ENCODE results near the gene SULT1A1. TPM values are rescaled to one million over a fixed set of nuclear protein-coding genes. Genes with fewer than 3 reads are reported as not detected.
"Not testable (repeated sequence)": the region's sequence is repeated elsewhere in the genome, so short reads cannot be mapped to it uniquely, and the experiment has no call there.

The SULT1A1 gene
- total RNA-seq, 1 donor from 2014 or later, result 5.7 TPM

GRCh38 chr16:28610595-28611191 lies 849 bp upstream of the SULT1A1 start:
- FAIRE-seq, result no peak
- DNase-seq (ENCODE audit: low spot score in 2 of 2), result no peak

- FAIRE-seq; DNase-seq (ENCODE audit: low spot score in 2 of 2): not testable (repeated sequence)
Observed at GRCh38 chr16:28608867-28609596, 812 bp downstream of the SULT1A1 start.

- not testable (repeated sequence) for FAIRE-seq; DNase-seq (ENCODE audit: low spot score in 2 of 2)
Observed at GRCh38 chr16:28608496-28608808, 1.4 kb downstream of the SULT1A1 start.

DNA sequence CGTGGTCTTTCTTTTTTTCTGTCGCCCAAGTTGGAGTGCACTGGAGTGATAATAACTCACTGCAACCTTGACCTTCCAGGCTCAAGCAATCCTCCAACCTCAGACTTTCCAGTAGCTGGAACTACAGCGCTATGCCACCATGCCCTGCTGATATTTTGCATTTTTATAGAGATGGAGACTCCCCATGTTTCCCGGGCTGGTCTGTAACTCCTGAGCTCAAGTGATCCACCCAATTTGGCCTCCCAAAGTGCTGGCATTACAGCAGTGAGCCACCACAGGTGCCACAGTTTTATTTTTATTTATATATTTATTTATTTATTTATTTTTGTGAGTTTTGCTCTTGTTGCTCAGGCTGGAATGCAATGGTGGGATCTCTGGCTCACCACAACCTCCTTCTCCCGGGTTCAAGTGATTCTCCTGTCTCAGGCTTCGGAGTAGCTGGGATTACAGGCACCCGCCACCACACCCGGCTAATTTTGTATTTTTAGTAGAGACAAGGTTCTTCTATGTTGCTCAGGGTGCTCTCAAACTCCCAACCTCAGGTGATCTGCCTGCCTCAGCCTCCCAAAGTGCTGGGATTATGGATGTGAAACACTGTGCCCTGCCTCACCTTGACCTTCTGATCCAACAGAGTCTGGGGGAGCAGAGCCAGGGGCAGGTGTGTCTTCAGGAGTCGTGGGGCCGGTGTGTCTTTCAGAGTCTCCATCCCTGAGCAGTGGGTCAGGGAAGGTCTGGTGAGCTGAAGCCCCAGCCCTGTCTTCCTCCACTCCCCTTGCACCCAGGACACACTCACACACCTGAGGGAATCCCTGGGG lies 2.0 kb downstream of the SULT1A1 start:
- FAIRE-seq; DNase-seq (ENCODE audit: low spot score in 2 of 2): not testable (repeated sequence)

GRCh38 chr16:28607116-28607623 lies 2.7 kb downstream of the SULT1A1 start:
- no peak for DNase-seq (ENCODE audit: low spot score in 2 of 2)
- FAIRE-seq, result no peak

DNA sequence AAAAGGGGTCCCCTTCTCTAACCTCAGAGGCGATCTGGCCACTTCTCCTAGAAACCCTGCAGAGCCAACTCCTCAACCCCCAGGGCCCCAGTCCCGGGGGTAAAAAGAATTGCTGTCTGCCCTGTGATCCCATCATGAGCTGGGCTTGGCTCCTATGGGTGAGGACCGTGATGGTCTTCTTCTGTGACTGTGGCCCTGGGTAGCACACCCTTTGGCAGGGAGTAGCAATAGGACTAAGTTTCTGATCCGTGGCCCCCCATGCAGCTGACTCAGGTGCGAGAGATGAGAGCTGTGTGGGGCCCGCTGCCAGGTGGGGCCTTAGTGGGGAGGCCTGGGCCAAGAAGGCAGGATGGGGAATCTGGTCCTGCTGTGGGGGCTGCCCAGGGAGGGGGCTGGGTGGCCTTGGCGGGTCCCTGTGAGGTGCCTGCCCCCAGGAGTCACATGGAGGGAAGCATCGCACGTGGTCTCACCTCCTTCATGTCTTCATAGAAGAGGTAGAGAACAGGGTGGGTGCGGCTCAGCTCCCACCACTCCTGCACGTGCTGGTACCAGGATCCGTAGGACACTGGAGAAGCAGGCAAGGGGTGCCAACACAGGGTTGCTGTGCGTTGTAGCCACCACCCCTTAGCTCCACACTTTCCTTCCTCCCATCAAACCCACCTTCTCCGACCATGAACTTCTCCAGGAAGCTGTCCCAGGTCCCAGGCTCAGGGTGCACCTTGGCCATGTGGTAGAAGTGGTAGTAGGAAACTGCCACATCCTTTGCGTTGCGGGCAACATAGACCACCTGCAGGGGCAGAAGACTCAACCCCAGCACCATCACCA lies 3.3 kb downstream of the SULT1A1 start:
- DNase-seq (ENCODE audit: low spot score in 2 of 2) (no peak), FAIRE-seq (no peak)

DNA sequence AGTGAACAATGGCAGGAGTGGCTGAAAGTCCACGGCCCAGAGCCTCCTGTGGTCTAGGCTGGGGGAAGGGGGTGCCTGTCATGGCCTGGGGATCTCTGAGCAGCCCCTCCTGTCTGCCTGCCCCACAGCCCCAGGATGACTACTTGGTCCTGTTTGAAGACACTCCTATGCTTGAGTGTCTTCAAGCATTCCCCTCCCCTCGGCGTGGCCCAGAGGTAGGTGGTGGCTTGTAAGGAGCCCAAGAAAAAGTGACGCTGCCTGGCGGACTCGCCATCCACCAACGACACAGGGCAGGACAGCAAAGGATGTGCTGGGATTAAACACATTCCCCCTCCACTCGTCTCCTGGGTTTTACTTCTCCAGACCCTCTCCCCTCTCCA lies 5.7 kb downstream of the SULT1A1 start:
- no peak for FAIRE-seq
- DNase-seq (ENCODE audit: low spot score in 2 of 2), result no peak

DNA sequence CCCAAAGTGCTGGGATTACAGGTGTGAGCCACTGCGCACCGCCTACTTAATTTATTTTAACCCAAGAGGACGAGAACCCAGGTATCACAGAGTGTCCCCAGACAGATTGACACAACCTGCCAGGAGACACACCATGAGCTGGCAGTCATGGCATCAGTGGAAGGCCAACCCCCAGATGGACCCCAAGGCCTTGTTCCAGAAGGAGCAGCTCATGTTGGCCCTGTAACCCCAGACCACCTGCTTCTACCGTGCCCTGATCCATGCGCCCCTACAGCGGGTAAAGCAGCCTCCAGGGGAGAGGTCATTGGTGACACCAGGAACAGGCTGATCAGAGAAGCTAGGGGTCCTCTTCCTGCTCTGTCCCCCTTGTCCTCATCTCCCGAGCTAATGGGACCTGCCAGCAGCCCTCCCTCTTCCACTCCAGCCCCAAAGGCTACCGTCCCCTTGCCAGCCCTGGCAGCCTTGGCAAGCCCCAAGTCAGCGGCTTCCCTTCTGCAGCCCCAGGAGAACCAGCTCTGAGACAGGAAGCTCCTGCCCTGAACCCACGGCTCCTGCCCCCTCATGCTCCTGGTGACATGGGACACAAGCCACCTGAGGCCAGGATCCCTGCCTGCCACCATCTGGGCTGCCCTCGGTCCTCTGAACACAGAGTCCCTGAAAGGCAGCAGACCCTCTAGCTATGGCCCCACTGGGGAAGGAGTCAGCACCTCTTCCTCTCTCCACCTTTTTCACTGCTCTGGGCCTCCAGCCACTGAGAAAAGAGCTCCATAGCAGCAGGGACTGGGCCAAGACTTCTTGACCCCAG lies 6.3 kb downstream of the SULT1A1 start:
- no peak for DNase-seq (ENCODE audit: low spot score in 2 of 2)
- FAIRE-seq, result no peak

GRCh38 chr16:28602529-28602928 lies 7.3 kb downstream of the SULT1A1 start:
- DNase-seq (ENCODE audit: low spot score in 2 of 2) (no peak), FAIRE-seq (no peak)

DNA sequence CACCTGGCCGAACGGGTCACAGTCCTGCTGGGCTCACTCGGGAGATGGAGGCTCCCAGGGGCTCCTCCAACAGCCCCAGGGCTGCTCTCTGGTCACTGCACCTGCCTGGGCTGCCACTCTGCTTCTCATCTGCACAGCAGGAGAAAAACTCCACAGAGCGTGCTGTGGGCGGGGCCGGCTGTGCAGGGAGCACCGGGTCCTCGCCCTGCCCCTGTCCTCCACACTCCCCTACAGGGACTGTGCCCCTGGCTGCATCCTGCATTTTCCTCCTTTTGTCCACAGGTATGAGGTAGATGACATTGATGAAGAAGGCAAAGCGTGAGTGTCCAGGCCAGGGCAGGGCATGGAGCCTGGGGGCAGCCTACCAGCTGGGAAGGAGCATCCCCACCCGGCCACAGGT lies 7.8 kb downstream of the SULT1A1 start:
- not testable (repeated sequence) for DNase-seq (ENCODE audit: low spot score in 2 of 2); FAIRE-seq

DNA sequence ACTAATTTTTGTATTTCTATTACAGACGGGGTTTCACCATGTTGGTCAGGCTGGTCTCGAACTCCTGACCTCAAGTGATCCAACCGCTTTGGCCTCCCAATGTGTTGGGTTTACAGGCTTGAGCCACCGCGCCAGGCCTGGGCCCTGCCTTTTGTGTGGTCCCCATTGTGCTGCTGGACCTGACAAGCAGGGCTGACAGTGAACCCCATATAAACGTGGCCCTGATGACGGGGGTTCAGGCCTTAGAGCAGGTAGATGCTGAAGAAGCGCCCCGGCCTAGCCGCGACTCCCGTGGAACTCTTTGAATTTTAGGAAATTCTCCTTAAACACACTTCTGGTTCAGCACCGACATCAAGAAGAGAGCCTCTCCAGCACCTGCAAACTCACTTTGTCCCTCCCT lies 8.3 kb downstream of the SULT1A1 start:
- not testable (repeated sequence) for DNase-seq (ENCODE audit: low spot score in 2 of 2); FAIRE-seq

- DNase-seq (ENCODE audit: low spot score in 2 of 2); FAIRE-seq: not testable (repeated sequence)
Observed at GRCh38 chr16:28600965-28601364, 8.9 kb downstream of the SULT1A1 start.

DNA sequence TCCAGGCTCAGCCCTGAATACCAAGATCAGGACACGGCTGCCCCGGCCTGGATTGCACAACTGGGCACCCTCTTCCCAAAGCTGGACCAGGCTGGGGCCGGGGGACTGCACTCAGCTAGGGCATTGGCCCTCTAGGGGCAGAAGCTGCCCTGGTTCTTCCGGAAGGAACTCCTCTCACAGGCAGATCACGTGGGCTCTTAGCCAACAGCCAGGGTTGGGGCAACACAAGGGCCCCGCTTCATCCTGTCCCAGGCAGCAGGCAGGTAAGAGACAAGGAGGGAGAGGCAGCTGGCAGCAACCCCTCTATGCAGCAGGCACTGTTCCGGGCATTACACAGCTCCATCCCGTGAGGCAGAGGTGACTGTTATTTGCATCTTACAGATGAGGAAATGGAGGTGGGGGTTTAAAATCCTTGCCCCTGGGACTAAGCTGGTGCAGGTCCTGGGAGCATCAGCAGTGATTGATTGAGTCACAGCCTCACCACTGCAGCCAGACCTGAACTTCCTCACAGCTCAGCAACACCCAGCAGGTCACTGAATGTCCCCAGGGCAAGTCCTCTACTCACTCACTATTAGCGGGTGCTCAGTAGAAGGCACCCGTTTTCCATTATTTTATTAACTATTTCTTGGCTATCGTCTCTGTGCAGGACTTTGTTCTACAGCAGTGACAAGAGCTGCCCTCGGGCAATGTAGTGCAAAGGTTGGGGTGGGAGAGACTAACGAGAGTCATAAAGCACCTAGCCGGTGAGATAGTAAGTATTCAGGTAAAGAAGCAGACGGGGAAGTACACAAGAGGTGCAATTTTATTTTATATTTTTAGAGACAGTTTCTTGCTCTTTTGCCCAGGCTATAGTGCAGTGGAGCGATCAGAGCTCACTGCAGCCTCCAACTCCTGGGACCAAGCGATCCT lies 10.2 kb downstream of the SULT1A1 start:
- DNase-seq (ENCODE audit: low spot score in 2 of 2); FAIRE-seq: not testable (repeated sequence)

- no peak for FAIRE-seq
- no peak for DNase-seq (ENCODE audit: low spot score in 2 of 2)
Observed at GRCh38 chr16:28597692-28598261, 12.1 kb downstream of the SULT1A1 start.

GRCh38 chr16:28596840-28597691 lies 12.8 kb downstream of the SULT1A1 start, which contains the start of gene SULT1A2:
Gene SULT1A2, minus strand, starts transcription at chr16:28597050. Its CDS starts 1,120 bp downstream, at chr16:28595930.
- FAIRE-seq, result no peak
- no peak for DNase-seq (ENCODE audit: low spot score in 2 of 2)

DNA sequence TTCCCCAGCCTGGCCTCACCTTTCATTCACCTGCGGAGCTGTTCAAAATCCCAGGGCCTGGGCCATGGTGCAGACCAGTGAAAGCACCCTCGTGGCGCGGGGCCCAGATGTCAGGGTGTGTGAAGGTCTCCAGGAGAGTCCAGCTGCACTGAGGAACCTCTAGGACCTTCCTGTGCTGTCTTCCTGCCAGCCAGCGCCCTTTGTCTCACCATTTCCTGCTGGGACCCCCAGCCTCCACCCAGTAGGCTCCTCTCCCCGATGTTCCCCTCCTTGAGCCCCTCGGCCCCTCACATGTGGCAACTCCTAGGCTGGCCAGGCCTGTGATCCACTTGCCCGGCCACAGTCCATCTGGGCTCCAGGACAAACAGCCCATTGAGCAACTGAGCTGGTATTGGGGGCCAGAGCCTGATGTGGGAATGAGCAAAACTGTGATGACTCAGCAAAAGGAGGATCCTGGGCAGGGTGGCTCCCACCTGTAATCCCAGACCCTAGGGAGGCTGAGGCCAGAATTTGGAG lies 13.7 kb downstream of the SULT1A1 start:
- FAIRE-seq, result no peak

DNA sequence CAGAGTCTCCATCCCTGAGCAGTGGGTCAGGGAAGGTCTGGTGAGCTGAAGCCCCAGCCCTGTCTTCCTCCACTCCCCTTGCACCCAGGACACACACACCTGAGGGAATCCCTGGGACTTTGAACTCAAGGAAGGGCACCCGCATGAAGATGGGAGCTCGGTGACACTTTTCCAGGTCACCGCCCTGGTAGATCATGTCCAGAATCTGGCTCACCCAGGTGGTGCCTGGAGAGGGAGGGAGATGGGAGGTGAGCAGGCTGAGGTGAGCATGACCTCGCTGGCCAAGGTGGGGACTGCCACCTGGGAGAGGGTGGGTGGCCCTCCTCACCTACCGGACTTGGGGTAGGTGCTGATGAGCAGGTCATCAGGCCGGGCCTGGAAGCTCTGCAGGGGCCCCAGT lies 14.4 kb downstream of the SULT1A1 start:
- DNase-seq (ENCODE audit: low spot score in 2 of 2); FAIRE-seq: not testable (repeated sequence)

More for the DNA sequence above, 13.7 kb downstream of the SULT1A1 start:
- no peak for DNase-seq (ENCODE audit: low spot score in 2 of 2)

All from frontal cortex (tissue), 4 donors.